Fibroblast of lung (primary cell): ENCODE results near the gene SLIT1.

ENCODE experiments used
- CTCF ChIP-seq, 2 donors: IDR thresholded peaks in 1 of 2; conservative IDR thresholded peaks in 1 of 2; 1 replicate in 1 of 2; 2 replicates in 1 of 2; pipeline ENCODE4 v1.5.1; 2011 to 2012; ENCODE audit warnings: low read length in 2 of 2, control low read depth in 1 of 2, inconsistent platforms in 1 of 2, low read depth in 1 of 2, mild to moderate bottlenecking in 1 of 2
- EZH2 ChIP-seq: IDR thresholded peaks from 2 replicates; pipeline ENCODE4 v1.5.1; 2012; ENCODE audit warnings: low read length, control low read depth, mild to moderate bottlenecking; ENCODE audit errors: missing control alignments

GRCh38 chr10:97020452-97021400 lies 165.0 kb downstream of the SLIT1 start:
- TF ChIP-seq CTCF (conservative IDR thresholded peaks at IDR 0.05 in 1 of 2, IDR thresholded peaks at IDR 0.05 in 1 of 2; ENCODE audit: low read depth in 1 of 2, low read length in 2 of 2) (no peak), EZH2 (no peak)
